A549 (cell line): ENCODE data around the gene CYB5RL.

Source experiments
- CBX8 ChIP-seq: fragments of 200-600 bp; sonication (generic); IDR thresholded peaks from 2 replicates; pipeline ENCODE4 v1.6.1; 2016
- CEBPB ChIP-seq, 2 experiments: fragments of >200 bp in 1 of 2; sonication (Bioruptor Twin) in 1 of 2; formaldehyde crosslinking in 1 of 2; IDR thresholded peaks; 2 replicates each; pipeline ENCODE4 v1.6.1; 2012 to 2016
- CHD4 ChIP-seq: fragments of 200-600 bp; sonication (generic); IDR thresholded peaks from 2 replicates; pipeline ENCODE4 v1.6.1; 2016; ENCODE audit warnings: antibody characterized with exemption, mild to moderate bottlenecking, borderline replicate concordance
- EHMT2 ChIP-seq: fragments of 200-600 bp; sonication (generic); IDR thresholded peaks from 2 replicates; pipeline ENCODE4 v1.6.1; 2016; ENCODE audit warnings: antibody characterized with exemption, low read depth, mild to moderate bottlenecking, moderate library complexity
- EP300 ChIP-seq, 2 experiments: fragments of >200 bp; sonication (Bioruptor Twin); formaldehyde crosslinking; IDR thresholded peaks; 2 replicates in 1 of 2; 3 replicates in 1 of 2; pipeline ENCODE4 v1.6.1; 2016 to 2017
- HMGXB4 ChIP-seq: fragments of 250-450 bp; sonication (Bioruptor Pico); IDR thresholded peaks from 2 replicates; pipeline ENCODE4 v1.5.0; 2021; ENCODE audit warnings: mild to moderate bottlenecking, moderate library complexity, borderline replicate concordance
- MYC ChIP-seq: IDR thresholded peaks from 2 replicates; pipeline ENCODE4 v1.6.1; 2012; ENCODE audit warnings: mild to moderate bottlenecking, inconsistent platforms, low read length, improper control_type of control experiment, borderline replicate concordance
- PHF8 ChIP-seq: fragments of 200-600 bp; sonication (generic); IDR thresholded peaks from 2 replicates; pipeline ENCODE4 v1.6.1; 2016; ENCODE audit warnings: low read depth, mild to moderate bottlenecking, antibody characterized with exemption, moderate library complexity, borderline replicate concordance
- POLR2A ChIP-seq: IDR thresholded peaks from 2 replicates; pipeline ENCODE4 v1.6.1; 2012; ENCODE audit warnings: mild to moderate bottlenecking, low read length
- POLR2AphosphoS2 ChIP-seq: conservative IDR thresholded peaks from 2 replicates; pipeline ENCODE4 v1.6.1; 2012; ENCODE audit warnings: low read length, improper control_type of control experiment, inconsistent platforms
- REST ChIP-seq: fragments of 200-600 bp; sonication (generic); IDR thresholded peaks from 2 replicates; pipeline ENCODE4 v1.6.1; 2016; ENCODE audit warnings: antibody characterized with exemption, mild to moderate bottlenecking, moderate library complexity
- SMC3 ChIP-seq: fragments of >200 bp; sonication (Bioruptor Twin); formaldehyde crosslinking; IDR thresholded peaks from 3 replicates; pipeline ENCODE4 v1.6.1; 2018; ENCODE audit warnings: inconsistent platforms
- TF ChIP-seq, protein P1 (sequence below): fragments of >200 bp; sonication (Bioruptor Twin); formaldehyde crosslinking; IDR thresholded peaks from 3 replicates; pipeline ENCODE4 v1.5.1; 2016
- TF ChIP-seq, protein P2 (sequence below): fragments of 450-650 bp; IDR thresholded peaks from 2 replicates; pipeline ENCODE4 v1.6.1; 2014; ENCODE audit warnings: antibody characterized with exemption

GRCh38 chr1:54248966-54249365, 49.1 kb upstream of the CYB5RL start:
- TF ChIP-seq, protein P1, sequence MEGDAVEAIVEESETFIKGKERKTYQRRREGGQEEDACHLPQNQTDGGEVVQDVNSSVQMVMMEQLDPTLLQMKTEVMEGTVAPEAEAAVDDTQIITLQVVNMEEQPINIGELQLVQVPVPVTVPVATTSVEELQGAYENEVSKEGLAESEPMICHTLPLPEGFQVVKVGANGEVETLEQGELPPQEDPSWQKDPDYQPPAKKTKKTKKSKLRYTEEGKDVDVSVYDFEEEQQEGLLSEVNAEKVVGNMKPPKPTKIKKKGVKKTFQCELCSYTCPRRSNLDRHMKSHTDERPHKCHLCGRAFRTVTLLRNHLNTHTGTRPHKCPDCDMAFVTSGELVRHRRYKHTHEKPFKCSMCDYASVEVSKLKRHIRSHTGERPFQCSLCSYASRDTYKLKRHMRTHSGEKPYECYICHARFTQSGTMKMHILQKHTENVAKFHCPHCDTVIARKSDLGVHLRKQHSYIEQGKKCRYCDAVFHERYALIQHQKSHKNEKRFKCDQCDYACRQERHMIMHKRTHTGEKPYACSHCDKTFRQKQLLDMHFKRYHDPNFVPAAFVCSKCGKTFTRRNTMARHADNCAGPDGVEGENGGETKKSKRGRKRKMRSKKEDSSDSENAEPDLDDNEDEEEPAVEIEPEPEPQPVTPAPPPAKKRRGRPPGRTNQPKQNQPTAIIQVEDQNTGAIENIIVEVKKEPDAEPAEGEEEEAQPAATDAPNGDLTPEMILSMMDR: no peak
- TF ChIP-seq SMC3 (no peak), HMGXB4 (CRISPR knock-in tag) (no peak), POLR2A (no peak), CBX8 (no peak), CHD4 (no peak), EP300 (IDR thresholded peaks at IDR 0.05) (no peak), REST (no peak), MYC (no peak), POLR2AphosphoS2 (no peak), PHF8 (no peak), CEBPB (IDR thresholded peaks at IDR 0.05) (no peak), EHMT2 (no peak)
- TF ChIP-seq, protein P2, sequence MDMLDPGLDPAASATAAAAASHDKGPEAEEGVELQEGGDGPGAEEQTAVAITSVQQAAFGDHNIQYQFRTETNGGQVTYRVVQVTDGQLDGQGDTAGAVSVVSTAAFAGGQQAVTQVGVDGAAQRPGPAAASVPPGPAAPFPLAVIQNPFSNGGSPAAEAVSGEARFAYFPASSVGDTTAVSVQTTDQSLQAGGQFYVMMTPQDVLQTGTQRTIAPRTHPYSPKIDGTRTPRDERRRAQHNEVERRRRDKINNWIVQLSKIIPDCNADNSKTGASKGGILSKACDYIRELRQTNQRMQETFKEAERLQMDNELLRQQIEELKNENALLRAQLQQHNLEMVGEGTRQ: no peak
